K562 (cell line): ENCODE data around the gene MAP3K20. TPM values are rescaled to one million over a fixed set of nuclear protein-coding genes. Genes with fewer than 3 reads are reported as not detected.
A peak's percentile ranks its signal among the peaks of the same experiment; 100 is the strongest.

Experiments
- ATAC-seq: fragments of 200-7000 bp; cut with Tn5 transposase; 3 replicates; pipeline ENCODE4 v1.9.1; 2020; ENCODE audit warnings: moderate library complexity
- BruUV-seq: library from RNA; stranded (reverse); fragments of 400-500 nt; replicated peaks from 2 replicates; lab custom pipeline; 2021; lab: Mats Ljungman, UMichigan
- CTCF ChIA-PET: fragments of 300-600 bp; formaldehyde crosslinking; extraction: SDS; loops from one replicate; lab custom pipeline; 2021; ENCODE audit warnings: low intra/inter-chr PET ratio; lab: Yijun Ruan, JAX
- POLR2A ChIA-PET: fragments of 300-600, 350-650 bp; sonication (Branson Sonifier 250); formaldehyde crosslinking; extraction: SDS; loops from one replicate; lab custom pipeline; 2021; ENCODE audit warnings: antibody characterized with exemption, inconsistent platforms; lab: Yijun Ruan, JAX
- DNase-seq, 4 experiments: peaks; one replicate each; pipeline versions ENCODE4 v3.0.0 to v3.0.0-alpha.2; 2011 to 2018; ENCODE audit warnings: low spot score in 3 of 4, mixed read lengths in 3 of 4; ENCODE audit errors: extremely low read depth in 1 of 4
- FAIRE-seq: peaks from 2 replicates; lab custom pipeline; 2011; peaks lifted over from hg19 to GRCh38; lab: Jason Lieb, UNC
- H2AFZ ChIP-seq: 2 replicates; pipeline ENCODE4 v1.6.0; 2011; ENCODE audit warnings: low read depth, low read length, control low read depth, inconsistent platforms
- H3K27ac ChIP-seq: fragments of 200-600 bp; 3 replicates; pipeline ENCODE4 v1.8.0; 2011; ENCODE audit warnings: low read depth, mild to moderate bottlenecking, control low read depth, inconsistent platforms, low read length, moderate library complexity, mixed read lengths; ENCODE audit errors: extremely low read depth
- H3K27me3 ChIP-seq, 2 experiments: fragments of 300-600 bp in 1 of 2; 2 replicates in 1 of 2; 3 replicates in 1 of 2; pipeline versions ENCODE4 v1.6.0 to v1.8.0; 2011; ENCODE audit warnings: inconsistent platforms in 2 of 2, low read length in 2 of 2, mild to moderate bottlenecking in 1 of 2, mixed read lengths in 1 of 2, moderate library complexity in 1 of 2; ENCODE audit not compliant: control insufficient read depth in 2 of 2, insufficient read depth in 2 of 2
- H3K36me3 ChIP-seq: fragments of 300-600 bp; 3 replicates; pipeline ENCODE4 v1.8.0; 2011; ENCODE audit warnings: mild to moderate bottlenecking, low read length, inconsistent platforms; ENCODE audit not compliant: control insufficient read depth, insufficient read depth
- H3K4me1 ChIP-seq, 2 experiments: fragments of 200-600 bp in 1 of 2; replicated peaks in 1 of 2; 2 replicates in 1 of 2; 3 replicates in 1 of 2; pipeline versions ENCODE4 v1.5.1 to v1.8.0; 2011; ENCODE audit warnings: inconsistent platforms in 2 of 2, low read length in 2 of 2, mild to moderate bottlenecking in 1 of 2, mixed read lengths in 1 of 2, moderate library complexity in 1 of 2; ENCODE audit not compliant: control insufficient read depth in 2 of 2, insufficient read depth in 2 of 2
- H3K4me2 ChIP-seq: 2 replicates; pipeline ENCODE4 v1.6.1; 2011; ENCODE audit warnings: low read length, control low read depth, inconsistent platforms, mixed read lengths; ENCODE audit not compliant: insufficient read depth
- H3K4me3 ChIP-seq: fragments of 200-600 bp; sonication (generic), shearing (Covaris generic); 2 replicates; pipeline ENCODE4 v1.5.1; 2016; ENCODE audit warnings: control low read depth, inconsistent platforms
- H3K79me2 ChIP-seq: fragments of 200-600 bp; 3 replicates; pipeline ENCODE4 v1.8.0; 2011; ENCODE audit warnings: low read length, inconsistent platforms; ENCODE audit not compliant: control insufficient read depth, insufficient read depth
- H3K9ac ChIP-seq, 2 experiments: 2 replicates each; pipeline versions ENCODE4 v1.6.0 to v1.6.1; 2011; ENCODE audit warnings: low read depth in 2 of 2, low read length in 2 of 2, control low read depth in 1 of 2, inconsistent platforms in 1 of 2, mild to moderate bottlenecking in 1 of 2, mixed read lengths in 1 of 2; ENCODE audit not compliant: insufficient read depth in 1 of 2
- H3K9me1 ChIP-seq: one replicate; pipeline ENCODE4 v1.6.0; 2011; ENCODE audit warnings: inconsistent platforms, mild to moderate bottlenecking, low read length, moderate library complexity; ENCODE audit not compliant: control insufficient read depth, insufficient read depth
- H3K9me3 ChIP-seq: replicated peaks from 2 replicates; pipeline ENCODE4 v1.5.1; 2011; ENCODE audit warnings: low read depth, low read length, inconsistent platforms; ENCODE audit not compliant: control insufficient read depth, insufficient read depth
- H4K20me1 ChIP-seq: replicated peaks from 2 replicates; pipeline ENCODE4 v1.6.1; 2011; ENCODE audit warnings: low read length, inconsistent platforms, mixed read lengths; ENCODE audit not compliant: control insufficient read depth, insufficient read depth
- BCOR ChIP-seq: fragments of 450-650 bp; IDR thresholded peaks from 2 replicates; pipeline ENCODE4 v1.6.1; 2016
- CEBPB ChIP-seq: fragments of 450-650 bp; IDR thresholded peaks from 2 replicates; pipeline ENCODE4 v1.6.1; 2016; ENCODE audit warnings: missing genetic modification characterization, missing compliant biosample characterization
- CEBPG ChIP-seq, 3 experiments: fragments of 200-800 bp in 1 of 3; sonication (Bioruptor generic) in 1 of 3; sonication (generic) in 1 of 3; formaldehyde crosslinking in 1 of 3; IDR thresholded peaks in 2 of 3; conservative IDR thresholded peaks in 1 of 3; 2 replicates each; pipeline versions ENCODE4 v1.6.1 to v1.8.0; 2016 to 2022; ENCODE audit warnings: missing compliant biosample characterization in 2 of 3, missing genetic modification characterization in 2 of 3, mild to moderate bottlenecking in 1 of 3, missing genetic modification reagents in 1 of 3
- HMG20A ChIP-seq: fragments of 450-650 bp; formaldehyde crosslinking; conservative IDR thresholded peaks from 2 replicates; pipeline ENCODE4 v1.4.0; 2020; ENCODE audit warnings: mild to moderate bottlenecking, mixed read lengths
- JUN ChIP-seq, 2 experiments: sonication (generic) in 1 of 2; formaldehyde crosslinking in 1 of 2; IDR thresholded peaks; 2 replicates each; pipeline versions ENCODE4 v1.6.1 to v1.8.0; 2012 to 2022; ENCODE audit warnings: borderline replicate concordance in 2 of 2, mild to moderate bottlenecking in 2 of 2, improper control_type of control experiment in 1 of 2, low read depth in 1 of 2, low read length in 1 of 2, missing genetic modification reagents in 1 of 2
- WGBS: fragments of 100-300 bp; shearing (Covaris generic); methylation state at CpG from one replicate; pipeline ENCODE4 v1.1.6; 2016; ENCODE audit warnings: low coverage, mixed read lengths; ENCODE audit not compliant: insufficient coverage; ENCODE audit errors: missing lambda C conversion rate; 5-methylcytosine and 5-hydroxymethylcytosine counted together
- in situ Hi-C: fragments of 300-500 bp; cut with MboI; formaldehyde crosslinking; loops from 4 replicates; pipeline ENCODE4 v1.15.0; 2018; ENCODE audit warnings: inconsistent platforms, mixed read lengths
- intact Hi-C: fragments of 100-400 bp; cut with micrococcal nuclease; formaldehyde crosslinking; loops from 2 replicates; pipeline ENCODE4 v1.14.2; 2022
- polyA plus RNA-seq, 8 experiments: library from polyadenylated mRNA; depleted of rRNA in 4 of 8; stranded (reverse) in 5 of 8; unstranded in 3 of 8; fragments of >200 nt; fragmentation: Nextera tagmentation in 2 of 8; fragmentation: Illumina TruSeq in 1 of 8; extraction: Ambion mirVana in 2 of 8; extraction: Trizol in 1 of 8; gene quantifications; 2 replicates each; pipeline versions ENCODE4 v1.2.1 to v1.2.3, GENCODE V29; 2011 to 2014; ENCODE audit warnings: inconsistent platforms in 1 of 8, missing spikeins in 1 of 8
- total RNA-seq, 7 experiments: library from RNA; depleted of rRNA in 6 of 7; stranded (reverse); fragments of >200 nt in 6 of 7; fragmentation: Illumina TruSeq in 2 of 7; extraction: Trizol in 2 of 7; gene quantifications; 2 replicates each; pipeline versions ENCODE4 v1.2.1 to v1.2.3, GENCODE V29; 2011 to 2021; ENCODE audit warnings: low replicate concordance in 1 of 7
- TF ChIP-seq, protein P1 (sequence below), 3 experiments: IDR thresholded peaks in 2 of 3; conservative IDR thresholded peaks in 1 of 3; 2 replicates each; pipeline ENCODE4 v1.5.1; 2011 to 2012; ENCODE audit warnings: low read length in 3 of 3, mild to moderate bottlenecking in 3 of 3, control low read depth in 2 of 3, improper control_type of control experiment in 1 of 3, inconsistent platforms in 1 of 3, low read depth in 1 of 3, mixed read lengths in 1 of 3, moderate library complexity in 1 of 3; ENCODE audit not compliant: insufficient read depth in 2 of 3

MAP3K20 gene
- total and polyA plus RNA-seq, 9 of the 15 experiments (the other 6 are each of a cell fraction or from before 2014, with no cell fraction given) = 9.8 to 34.2 (median 27.3) TPM

DNA sequence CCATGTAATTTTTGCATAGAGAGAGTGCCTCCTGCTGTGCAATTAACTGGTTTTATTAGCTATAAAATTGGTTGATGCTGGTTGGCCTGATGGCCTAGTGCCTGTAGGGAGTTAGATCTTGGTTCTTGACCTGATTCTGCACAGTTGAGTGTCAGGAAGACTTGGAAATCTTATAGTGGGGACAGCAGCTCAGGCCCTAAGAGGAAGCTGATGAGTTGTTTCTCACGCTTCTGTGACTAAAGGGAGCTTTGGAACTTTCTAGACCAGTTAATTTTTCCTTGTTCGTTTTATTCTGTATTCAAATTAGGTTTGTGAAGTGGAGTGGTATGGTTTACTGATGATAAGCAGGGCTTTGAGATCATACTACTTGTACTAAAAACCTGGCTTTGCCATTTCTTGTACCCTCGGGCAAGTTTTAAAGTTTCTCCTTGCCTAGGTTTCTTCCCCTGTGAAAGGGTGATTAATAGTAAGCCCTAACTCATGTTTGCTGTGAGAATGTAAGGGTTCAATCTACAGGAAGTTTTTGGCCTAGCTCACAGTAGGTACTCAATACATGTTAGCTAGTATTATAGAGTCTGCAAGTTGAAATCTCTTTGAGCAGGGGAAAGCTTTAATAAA, 82.1 kb downstream of the MAP3K20 start:
- no peak overlapping the region for H3K4me2 ChIP-seq
- no peak overlapping the region for H2AFZ ChIP-seq
- no peaks in the 10 kb centered on the region for H3K27me3 ChIP-seq
- no peaks in the 10 kb centered on the region for H3K4me1 ChIP-seq
- in situ Hi-C loops = no loop called here
- ChIA-PET CTCF (no interaction called here), POLR2A (interaction anchor here (0.6 kb wide), 1 partner anchor 38 kb away, joined by 3 read pairs; no protein-coding TSS in a partner anchor)
- no peak for DNase-seq
- H3K9me1 ChIP-seq = no peaks in the 10 kb centered on the region
- no peaks in the 10 kb centered on the region; the same call in 2 of the 3 replicates for H3K36me3 ChIP-seq
- no peaks in the 10 kb centered on the region for H3K9me3 ChIP-seq
- ATAC-seq = no peak
- intact Hi-C loops = no loop called here
- no peak overlapping the region for H3K27ac ChIP-seq
- no peaks in the 10 kb centered on the region for H4K20me1 ChIP-seq
- TF ChIP-seq JUN (IDR thresholded peaks at IDR 0.05; ENCODE audit: borderline replicate concordance, low read depth, low read length) (no peak), JUN (CRISPR knock-in tag; IDR thresholded peaks at IDR 0.05; ENCODE audit: borderline replicate concordance) (no peak), BCOR (no peak), HMG20A (no peak)
- H3K79me2 ChIP-seq = 0 out of 3 replicates have a peak, but pooled peaks cover 7% of the 10 kb centered on the region
- 73% methylated on average over 3 of the region's 3 CpGs for WGBS
- FAIRE-seq = no peak
- no TSS peak for BruUV-seq
- H3K4me3 ChIP-seq = no peak overlapping the region
- no peak overlapping the region for H3K9ac ChIP-seq

DNA sequence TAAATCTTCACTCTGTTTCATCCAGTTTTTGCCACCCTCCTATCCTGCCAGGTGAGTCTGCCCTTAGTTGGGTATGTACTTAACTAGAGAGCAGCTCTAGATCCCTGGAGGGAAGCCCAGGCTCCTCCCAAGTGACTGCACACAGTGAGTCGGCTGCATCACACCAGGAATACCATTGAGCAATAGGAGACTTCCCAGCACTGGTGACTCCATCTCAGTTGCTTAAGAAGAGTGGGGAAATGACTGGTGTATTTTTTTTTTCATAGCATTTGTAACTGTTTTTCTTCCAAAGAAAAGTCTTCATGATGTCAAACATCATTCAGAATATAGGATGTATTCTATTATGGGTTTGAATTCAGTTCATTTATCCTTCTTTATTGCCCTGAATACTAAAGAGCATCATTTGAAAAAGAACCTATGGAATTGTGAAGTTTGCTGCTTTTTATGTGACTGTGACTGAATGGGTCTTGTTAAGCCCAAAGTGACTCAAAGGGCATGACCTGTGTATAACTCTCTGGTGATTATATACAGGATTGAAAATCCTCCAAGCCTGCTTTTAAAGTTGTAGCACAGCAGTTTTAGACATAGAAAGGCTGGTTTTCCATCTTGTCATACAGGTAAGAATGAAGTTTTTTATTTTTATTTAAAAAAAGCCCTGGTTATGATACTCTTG, 84.3 kb downstream of the MAP3K20 start:
- no peak for TF ChIP-seq CEBPG (CRISPR knock-in tag; IDR thresholded peaks at IDR 0.05)
- peak; percentile 82 to 83 for TF ChIP-seq CEBPG (tag; conservative IDR thresholded peaks at IDR 0.05 in 1 of 2, IDR thresholded peaks at IDR 0.05 in 1 of 2)
- TF ChIP-seq, protein P1, sequence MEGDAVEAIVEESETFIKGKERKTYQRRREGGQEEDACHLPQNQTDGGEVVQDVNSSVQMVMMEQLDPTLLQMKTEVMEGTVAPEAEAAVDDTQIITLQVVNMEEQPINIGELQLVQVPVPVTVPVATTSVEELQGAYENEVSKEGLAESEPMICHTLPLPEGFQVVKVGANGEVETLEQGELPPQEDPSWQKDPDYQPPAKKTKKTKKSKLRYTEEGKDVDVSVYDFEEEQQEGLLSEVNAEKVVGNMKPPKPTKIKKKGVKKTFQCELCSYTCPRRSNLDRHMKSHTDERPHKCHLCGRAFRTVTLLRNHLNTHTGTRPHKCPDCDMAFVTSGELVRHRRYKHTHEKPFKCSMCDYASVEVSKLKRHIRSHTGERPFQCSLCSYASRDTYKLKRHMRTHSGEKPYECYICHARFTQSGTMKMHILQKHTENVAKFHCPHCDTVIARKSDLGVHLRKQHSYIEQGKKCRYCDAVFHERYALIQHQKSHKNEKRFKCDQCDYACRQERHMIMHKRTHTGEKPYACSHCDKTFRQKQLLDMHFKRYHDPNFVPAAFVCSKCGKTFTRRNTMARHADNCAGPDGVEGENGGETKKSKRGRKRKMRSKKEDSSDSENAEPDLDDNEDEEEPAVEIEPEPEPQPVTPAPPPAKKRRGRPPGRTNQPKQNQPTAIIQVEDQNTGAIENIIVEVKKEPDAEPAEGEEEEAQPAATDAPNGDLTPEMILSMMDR (IDR thresholded peaks at IDR 0.05 in 2 of 3, conservative IDR thresholded peaks at IDR 0.05 in 1 of 3; ENCODE audit: insufficient read depth in 2 of 3, low read depth in 1 of 3, low read length in 3 of 3) = no peak
- peak; percentile 90 for TF ChIP-seq CEBPB (tag)
- no peak overlapping the region for H3K4me2 ChIP-seq
- ATAC-seq (no peak), FAIRE-seq (no peak), DNase-seq (peak in 1 of 4 experiments; percentile 5)
- H4K20me1 ChIP-seq = no peaks in the 10 kb centered on the region
- in situ Hi-C loops (no loop called here), intact Hi-C loops (no loop called here)
- no peaks in the 10 kb centered on the region for H3K27me3 ChIP-seq
- H2AFZ ChIP-seq = no peak overlapping the region
- H3K4me1 ChIP-seq = no peaks in the 10 kb centered on the region
- no peaks in the 10 kb centered on the region for H3K9me1 ChIP-seq
- H3K9ac ChIP-seq = no peak overlapping the region
- H3K79me2 ChIP-seq = 0 out of 3 replicates have a peak, but pooled peaks cover 7% of the 10 kb centered on the region
- H3K4me3 ChIP-seq = no peak overlapping the region
- WGBS = 40% methylated on average over 1 of the region's 1 CpG
- H3K36me3 ChIP-seq = no peaks in the 10 kb centered on the region; the same call in 2 of the 3 replicates
- POLR2A ChIA-PET = no interaction called here
- no peaks in the 10 kb centered on the region for H3K9me3 ChIP-seq
- H3K27ac ChIP-seq = no peak overlapping the region
- CTCF ChIA-PET = no interaction called here
- BruUV-seq = no TSS peak
